ENCODE results near the gene RIMBP2.

Gene RIMBP2

DNA sequence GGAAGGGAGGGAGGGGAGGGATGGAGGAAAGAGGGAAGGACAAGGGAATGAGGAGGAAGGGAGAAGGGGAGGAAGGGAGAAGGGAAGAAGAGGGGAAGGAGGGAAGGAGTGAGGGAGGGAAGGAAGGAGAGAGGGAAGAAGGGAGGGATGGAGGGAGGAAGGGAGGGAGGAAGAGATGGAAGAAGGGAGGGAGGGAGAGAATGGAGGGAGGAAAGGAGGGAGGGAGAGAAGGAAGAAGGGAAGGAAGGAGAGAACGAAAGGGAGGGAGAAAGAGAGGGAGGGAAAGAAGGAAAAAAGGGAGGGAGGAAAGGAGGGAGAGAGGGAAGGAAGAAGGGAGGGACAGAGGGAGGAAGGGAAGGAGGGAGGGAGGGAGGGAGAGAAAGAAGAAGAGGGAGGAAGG is 49.5 kb downstream of the RIMBP2 start:
- Histone ChIP-seq H3K27ac (ENCODE audit: low read depth, low read length, severe bottlenecking) (no peak overlapping the region), H3K4me1 (ENCODE audit: control insufficient read depth, insufficient read depth, low read length, poor library complexity, severe bottlenecking) (no peaks in the 10 kb centered on the region), H3K4me3 (ENCODE audit: extremely low read depth, insufficient read depth, low read length, poor library complexity, severe bottlenecking) (no peak overlapping the region), H3K9me3 (ENCODE audit: control insufficient read depth, low read length) (peaks cover 14% of the 10 kb centered on the region), H3K36me3 (ENCODE audit: control insufficient read depth, insufficient read depth, low read length) (no peaks in the 10 kb centered on the region)
- 75 to 94% methylated on average over 1 of the region's 1 CpG for WGBS, 2 experiments (ENCODE audit: insufficient coverage in 2 of 2)

DNA sequence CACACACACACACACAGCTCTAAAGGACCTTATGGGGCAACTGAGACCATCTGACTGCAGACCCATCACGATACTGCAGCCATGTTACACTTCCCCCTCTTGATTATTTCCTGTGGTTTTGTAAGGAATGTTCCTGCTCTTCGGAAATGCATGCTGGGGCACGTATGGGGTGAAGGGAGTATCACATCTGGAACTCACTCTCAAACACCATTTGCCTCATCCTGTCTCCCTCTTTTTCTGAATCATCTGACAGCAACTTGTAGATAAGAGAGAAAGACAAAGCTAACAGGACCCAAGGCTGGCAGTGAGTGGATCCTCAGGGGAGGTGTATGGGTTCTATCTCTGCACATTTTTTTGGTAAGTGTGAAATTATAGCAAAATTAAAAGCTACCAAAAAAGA is 50.3 kb downstream of the RIMBP2 start:
- H3K27ac ChIP-seq (ENCODE audit: low read depth, low read length, severe bottlenecking), result no peak overlapping the region
- H3K4me3 ChIP-seq (ENCODE audit: extremely low read depth, insufficient read depth, low read length, poor library complexity, severe bottlenecking), result no peak overlapping the region
- WGBS, 2 experiments (ENCODE audit: insufficient coverage in 2 of 2), result 100% methylated on average over 1 of the region's 3 CpGs; no CpG with 5 or more reads in 1 of the 2 experiments
- peaks cover 14% of the 10 kb centered on the region for H3K9me3 ChIP-seq (ENCODE audit: control insufficient read depth, low read length)
- H3K4me1 ChIP-seq (ENCODE audit: control insufficient read depth, insufficient read depth, low read length, poor library complexity, severe bottlenecking), result no peaks in the 10 kb centered on the region
- no peaks in the 10 kb centered on the region for H3K36me3 ChIP-seq (ENCODE audit: control insufficient read depth, insufficient read depth, low read length)

DNA sequence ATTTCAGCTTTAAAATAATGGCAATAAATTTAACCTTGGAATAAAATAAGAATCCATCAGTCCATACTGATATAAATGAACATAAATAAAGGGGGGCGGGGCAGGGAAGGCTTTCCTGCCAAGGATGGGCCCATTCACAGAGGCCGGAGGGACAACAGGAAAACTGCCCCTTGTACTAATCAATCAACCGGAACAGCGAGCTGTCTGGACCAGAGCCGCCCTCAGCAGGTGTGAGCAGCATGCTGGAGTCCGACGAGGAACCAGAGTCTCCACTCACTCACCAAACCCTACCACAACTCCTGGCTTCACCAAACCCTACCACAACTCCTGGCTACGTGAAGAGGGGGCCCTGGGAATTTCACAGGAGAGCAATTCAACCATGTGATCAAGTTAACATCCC is 51.3 kb downstream of the RIMBP2 start:
- H3K27ac ChIP-seq (ENCODE audit: low read depth, low read length, severe bottlenecking), result no peak overlapping the region
- H3K9me3 ChIP-seq (ENCODE audit: control insufficient read depth, low read length), result peaks cover 14% of the 10 kb centered on the region
- no peak overlapping the region for H3K4me3 ChIP-seq (ENCODE audit: extremely low read depth, insufficient read depth, low read length, poor library complexity, severe bottlenecking)
- no peaks in the 10 kb centered on the region for H3K4me1 ChIP-seq (ENCODE audit: control insufficient read depth, insufficient read depth, low read length, poor library complexity, severe bottlenecking)
- 78% methylated on average over 3 to 7 of the region's 8 CpGs for WGBS, 2 experiments (ENCODE audit: insufficient coverage in 2 of 2)
- no peaks in the 10 kb centered on the region for H3K36me3 ChIP-seq (ENCODE audit: control insufficient read depth, insufficient read depth, low read length)

DNA sequence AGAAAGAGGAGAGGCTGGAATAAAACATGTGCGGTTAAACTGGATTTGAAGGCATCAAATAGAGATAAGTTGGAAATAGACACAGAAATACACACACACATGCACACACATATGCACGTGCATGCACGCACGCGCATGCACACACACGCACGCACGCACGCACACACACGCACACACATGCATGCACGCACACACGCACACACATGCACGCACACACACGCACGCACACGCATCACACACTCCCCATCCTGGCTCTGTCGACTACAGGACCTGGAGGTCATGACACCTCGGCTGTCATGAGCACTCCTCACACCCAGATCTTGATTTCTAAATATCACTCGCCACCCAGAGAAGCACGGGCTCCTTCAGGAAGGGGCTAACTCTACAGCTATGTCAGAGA is 51.8 kb downstream of the RIMBP2 start:
- H3K36me3 ChIP-seq (ENCODE audit: control insufficient read depth, insufficient read depth, low read length), result no peaks in the 10 kb centered on the region
- WGBS, 2 experiments (ENCODE audit: insufficient coverage in 2 of 2), result 49 to 100% methylated on average over 1 to 12 of the region's 20 CpGs
- no peaks in the 10 kb centered on the region for H3K4me1 ChIP-seq (ENCODE audit: control insufficient read depth, insufficient read depth, low read length, poor library complexity, severe bottlenecking)
- peaks cover 14% of the 10 kb centered on the region for H3K9me3 ChIP-seq (ENCODE audit: control insufficient read depth, low read length)
- H3K4me3 ChIP-seq (ENCODE audit: extremely low read depth, insufficient read depth, low read length, poor library complexity, severe bottlenecking), result no peak overlapping the region
- no peak overlapping the region for H3K27ac ChIP-seq (ENCODE audit: low read depth, low read length, severe bottlenecking)

DNA sequence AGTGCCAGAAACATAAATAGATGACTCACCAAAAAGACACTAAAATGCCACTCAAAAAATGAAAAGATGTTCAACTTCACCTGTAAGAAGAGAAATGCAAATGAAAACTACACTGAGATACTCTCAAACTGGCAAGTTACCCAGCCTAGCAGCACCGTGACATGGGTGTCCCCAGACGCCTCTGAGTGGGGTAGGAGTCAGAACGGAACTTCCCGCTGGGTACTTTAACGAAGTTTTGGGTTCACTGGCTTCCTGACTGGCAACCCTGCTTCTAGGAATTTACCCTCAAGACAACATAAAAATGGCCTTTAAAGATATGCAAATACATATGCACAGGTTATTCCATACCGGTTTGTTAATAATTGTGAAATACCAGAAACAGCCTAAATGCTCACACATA is 52.6 kb downstream of the RIMBP2 start:
- H3K36me3 ChIP-seq (ENCODE audit: control insufficient read depth, insufficient read depth, low read length), result no peaks in the 10 kb centered on the region
- no peaks in the 10 kb centered on the region for H3K4me1 ChIP-seq (ENCODE audit: control insufficient read depth, insufficient read depth, low read length, poor library complexity, severe bottlenecking)
- H3K27ac ChIP-seq (ENCODE audit: low read depth, low read length, severe bottlenecking), result no peak overlapping the region
- H3K9me3 ChIP-seq (ENCODE audit: control insufficient read depth, low read length), result peaks cover 10% of the 10 kb centered on the region
- 62 to 67% methylated on average over 4 to 5 of the region's 6 CpGs for WGBS, 2 experiments (ENCODE audit: insufficient coverage in 2 of 2)
- no peak overlapping the region for H3K4me3 ChIP-seq (ENCODE audit: extremely low read depth, insufficient read depth, low read length, poor library complexity, severe bottlenecking)

DNA sequence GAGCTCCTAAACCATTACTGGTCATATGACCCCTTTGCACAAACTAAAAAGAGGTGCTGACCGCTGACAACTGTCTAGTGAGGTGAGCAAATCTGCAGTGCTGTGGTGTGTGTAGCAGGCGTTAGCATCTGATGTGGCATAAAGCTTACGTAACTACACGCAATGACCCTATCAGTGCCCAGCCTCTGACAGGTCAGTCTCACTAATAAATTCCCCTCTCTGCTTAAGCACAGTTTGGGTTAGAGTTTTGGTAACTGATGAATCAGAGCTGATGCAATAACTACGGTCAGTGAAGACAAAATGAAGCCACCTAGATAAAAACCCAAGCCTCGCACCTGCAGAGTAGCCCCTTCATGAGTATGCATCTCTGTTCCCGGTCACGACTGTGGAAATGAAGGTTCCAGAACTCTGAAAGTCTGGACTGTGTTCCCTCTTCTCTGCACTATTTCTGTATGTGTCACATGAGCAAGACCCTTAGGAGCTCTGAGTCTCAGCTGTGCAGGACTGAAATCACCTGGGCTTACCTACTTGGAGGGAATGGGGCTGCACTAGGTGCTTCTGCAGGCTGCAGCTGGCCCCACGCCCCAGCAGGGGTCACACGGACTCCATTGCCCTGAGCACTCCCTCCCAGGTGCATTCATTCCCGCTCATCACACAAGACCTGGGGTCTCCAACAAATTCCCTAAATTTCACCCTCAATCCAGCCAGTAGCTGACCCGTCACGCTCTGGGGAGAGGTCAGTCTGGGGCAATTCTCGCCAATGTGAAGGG is 54.4 kb downstream of the RIMBP2 start:
- H3K4me1 ChIP-seq (ENCODE audit: control insufficient read depth, insufficient read depth, low read length, poor library complexity, severe bottlenecking), result no peaks in the 10 kb centered on the region
- no peak overlapping the region for H3K4me3 ChIP-seq (ENCODE audit: extremely low read depth, insufficient read depth, low read length, poor library complexity, severe bottlenecking)
- H3K9me3 ChIP-seq (ENCODE audit: control insufficient read depth, low read length), result no peaks in the 10 kb centered on the region
- WGBS, 2 experiments (ENCODE audit: insufficient coverage in 2 of 2), result 80 to 81% methylated on average over 10 to 12 of the region's 14 CpGs
- H3K27ac ChIP-seq (ENCODE audit: low read depth, low read length, severe bottlenecking), result no peak overlapping the region
- no peaks in the 10 kb centered on the region for H3K36me3 ChIP-seq (ENCODE audit: control insufficient read depth, insufficient read depth, low read length)

DNA sequence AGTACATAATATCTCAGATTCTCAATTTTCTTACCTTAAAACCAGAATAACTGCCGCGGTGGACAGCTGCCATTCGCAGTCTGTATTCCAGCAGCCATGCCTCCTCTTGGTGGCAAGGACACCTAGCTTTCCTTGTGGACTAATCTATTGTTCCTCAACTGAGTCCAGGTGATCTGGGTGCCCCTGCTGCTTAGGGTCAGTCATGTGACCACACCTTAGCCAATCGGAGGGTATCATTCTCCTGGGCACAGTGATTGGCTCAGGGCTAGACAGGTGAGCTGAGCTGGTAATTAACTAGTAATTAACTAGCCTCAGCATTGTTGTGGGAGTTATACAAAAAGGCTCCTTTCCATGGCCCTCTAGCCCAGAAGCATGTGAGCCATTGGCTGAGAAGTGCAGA is 55.0 kb downstream of the RIMBP2 start:
- 92 to 98% methylated on average over 4 of the region's 4 CpGs for WGBS, 2 experiments (ENCODE audit: insufficient coverage in 2 of 2)
- Histone ChIP-seq H3K9me3 (ENCODE audit: control insufficient read depth, low read length) (no peaks in the 10 kb centered on the region), H3K4me1 (ENCODE audit: control insufficient read depth, insufficient read depth, low read length, poor library complexity, severe bottlenecking) (no peaks in the 10 kb centered on the region)

DNA sequence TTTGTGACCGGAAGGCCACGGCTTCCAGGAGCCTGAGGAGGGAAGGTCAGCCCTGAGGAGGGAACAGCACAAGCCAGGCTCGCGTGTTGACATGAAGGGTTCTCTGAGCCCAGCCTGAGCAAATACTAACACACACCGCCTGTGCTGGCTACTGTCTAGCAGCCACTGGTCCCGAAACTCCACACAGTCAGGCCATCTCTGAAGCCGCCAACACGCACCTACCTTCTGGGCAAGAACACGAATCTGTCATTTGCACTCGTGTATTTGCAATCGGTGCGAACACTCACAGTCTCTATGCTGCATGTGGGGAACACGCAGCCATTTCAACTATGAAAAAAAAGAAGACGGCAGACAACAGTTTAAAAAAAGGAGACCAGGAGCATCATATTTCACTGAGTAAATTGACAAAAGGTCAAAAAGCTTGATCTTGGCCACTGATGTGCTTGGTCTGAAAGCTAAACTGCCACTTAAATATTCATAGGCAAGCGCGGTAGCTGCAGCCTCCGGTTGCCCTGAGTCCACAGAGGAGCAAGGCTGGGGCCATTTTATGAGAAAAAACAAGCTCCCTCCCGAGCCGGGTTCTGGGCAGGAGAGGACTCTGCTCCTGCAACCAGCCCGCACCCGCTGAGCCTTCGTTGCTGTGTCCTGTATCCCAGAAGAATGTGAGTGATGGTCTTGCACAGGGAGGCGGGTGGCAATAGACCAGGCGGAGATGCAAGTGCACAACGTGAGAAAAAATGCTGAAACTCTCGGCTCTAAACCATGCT is 57.8 kb downstream of the RIMBP2 start:
- no peaks in the 10 kb centered on the region for H3K36me3 ChIP-seq (ENCODE audit: control insufficient read depth, insufficient read depth, low read length)
- no peak overlapping the region for H3K4me3 ChIP-seq (ENCODE audit: extremely low read depth, insufficient read depth, low read length, poor library complexity, severe bottlenecking)
- H3K9me3 ChIP-seq (ENCODE audit: control insufficient read depth, low read length), result no peaks in the 10 kb centered on the region
- 81 to 87% methylated on average over 22 to 26 of the region's 26 CpGs for whole genome bisulfite sequencing, 2 experiments (ENCODE audit: insufficient coverage in 2 of 2)
- no peak overlapping the region for H3K27ac ChIP-seq (ENCODE audit: low read depth, low read length, severe bottlenecking)
- H3K4me1 ChIP-seq (ENCODE audit: control insufficient read depth, insufficient read depth, low read length, poor library complexity, severe bottlenecking), result no peaks in the 10 kb centered on the region

More for the DNA sequence above, 55.0 kb downstream of the RIMBP2 start:
- H3K36me3 ChIP-seq (ENCODE audit: control insufficient read depth, insufficient read depth, low read length), result no peaks in the 10 kb centered on the region
- H3K4me3 ChIP-seq (ENCODE audit: extremely low read depth, insufficient read depth, low read length, poor library complexity, severe bottlenecking), result no peak overlapping the region
- no peak overlapping the region for H3K27ac ChIP-seq (ENCODE audit: low read depth, low read length, severe bottlenecking)

DNA sequence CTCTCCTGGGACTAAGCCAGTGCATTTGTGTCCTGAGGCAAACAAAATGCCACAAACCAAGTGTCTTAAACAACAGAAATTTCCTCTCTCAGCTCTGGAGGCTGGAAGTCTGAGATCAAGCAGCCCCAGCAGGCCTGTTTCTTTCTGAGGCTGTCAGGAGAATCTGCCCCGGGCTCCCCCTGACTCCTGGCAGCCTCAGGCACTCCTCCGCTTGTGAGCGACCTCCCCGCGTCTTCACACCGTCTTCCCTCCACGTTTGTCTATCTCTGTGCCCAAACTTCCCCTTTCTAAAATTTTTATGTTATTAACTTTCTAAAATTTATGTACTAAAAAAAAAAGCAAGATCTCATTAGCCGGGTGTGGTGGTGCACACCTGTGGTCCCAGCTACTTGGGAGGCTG is 59.7 kb downstream of the RIMBP2 start:
- no peaks in the 10 kb centered on the region for H3K36me3 ChIP-seq (ENCODE audit: control insufficient read depth, insufficient read depth, low read length)
- no peaks in the 10 kb centered on the region for H3K4me1 ChIP-seq (ENCODE audit: control insufficient read depth, insufficient read depth, low read length, poor library complexity, severe bottlenecking)
- no peak overlapping the region for H3K4me3 ChIP-seq (ENCODE audit: extremely low read depth, insufficient read depth, low read length, poor library complexity, severe bottlenecking)
- H3K27ac ChIP-seq (ENCODE audit: low read depth, low read length, severe bottlenecking), result no peak overlapping the region
- WGBS, 2 experiments (ENCODE audit: insufficient coverage in 2 of 2), result 85 to 100% methylated on average over 2 of the region's 8 CpGs
- no peaks in the 10 kb centered on the region for H3K9me3 ChIP-seq (ENCODE audit: control insufficient read depth, low read length)

DNA sequence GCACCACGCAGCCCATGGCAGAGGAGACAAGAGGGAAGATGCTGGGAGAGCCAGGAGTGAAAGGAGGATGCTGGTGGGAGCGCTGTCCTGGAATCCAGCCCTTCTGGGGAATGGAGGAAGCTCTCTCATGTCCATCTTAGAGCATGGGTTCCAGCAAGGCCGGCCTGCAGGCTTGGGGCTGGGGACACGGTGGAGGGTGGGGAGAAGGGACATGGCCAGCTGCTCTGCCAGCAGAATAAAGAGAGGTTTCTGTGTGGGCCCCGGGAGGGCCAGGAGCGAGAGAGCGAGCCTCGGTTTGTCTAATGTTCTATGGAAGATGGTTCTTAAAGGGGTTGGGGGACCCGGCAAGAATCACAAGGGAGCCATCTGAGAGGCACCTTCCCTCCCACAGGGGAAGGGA is 60.2 kb downstream of the RIMBP2 start:
- H3K36me3 ChIP-seq (ENCODE audit: control insufficient read depth, insufficient read depth, low read length), result no peaks in the 10 kb centered on the region
- no peak overlapping the region for H3K4me3 ChIP-seq (ENCODE audit: extremely low read depth, insufficient read depth, low read length, poor library complexity, severe bottlenecking)
- H3K27ac ChIP-seq (ENCODE audit: low read depth, low read length, severe bottlenecking), result no peak overlapping the region
- H3K9me3 ChIP-seq (ENCODE audit: control insufficient read depth, low read length), result no peaks in the 10 kb centered on the region
- H3K4me1 ChIP-seq (ENCODE audit: control insufficient read depth, insufficient read depth, low read length, poor library complexity, severe bottlenecking), result no peaks in the 10 kb centered on the region
- 89 to 92% methylated on average over 2 to 4 of the region's 9 CpGs for WGBS, 2 experiments (ENCODE audit: insufficient coverage in 2 of 2)

DNA sequence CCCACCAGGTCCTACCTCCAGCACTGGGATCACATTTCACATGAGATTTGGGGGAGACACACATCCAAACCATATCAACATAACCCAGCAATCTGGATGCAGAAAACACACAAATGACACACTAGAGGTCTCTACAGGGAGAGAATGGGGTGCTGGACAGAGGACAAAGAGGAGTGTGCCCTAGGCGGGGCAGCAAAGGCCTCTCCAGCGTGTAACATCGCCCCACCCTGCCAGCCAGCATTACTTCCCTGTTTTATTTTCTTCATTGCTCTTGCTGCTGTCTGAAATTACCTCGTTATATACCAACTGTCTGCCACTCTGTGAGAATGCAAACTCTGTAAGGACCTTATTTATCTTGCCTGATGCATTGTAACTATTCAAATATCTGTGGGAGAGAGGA is 61.1 kb downstream of the RIMBP2 start:
- WGBS, 2 experiments (ENCODE audit: insufficient coverage in 2 of 2), result 80 to 90% methylated on average over 1 to 3 of the region's 4 CpGs
- Histone ChIP-seq H3K27ac (ENCODE audit: low read depth, low read length, severe bottlenecking) (no peak overlapping the region), H3K9me3 (ENCODE audit: control insufficient read depth, low read length) (no peaks in the 10 kb centered on the region), H3K36me3 (ENCODE audit: control insufficient read depth, insufficient read depth, low read length) (no peaks in the 10 kb centered on the region), H3K4me1 (ENCODE audit: control insufficient read depth, insufficient read depth, low read length, poor library complexity, severe bottlenecking) (no peaks in the 10 kb centered on the region), H3K4me3 (ENCODE audit: extremely low read depth, insufficient read depth, low read length, poor library complexity, severe bottlenecking) (no peak overlapping the region)
